Urothelium cell line (cell line): ENCODE measurements around the gene ESR1.

Source experiments
- DNase-seq: peaks from one replicate; pipeline ENCODE4 v3.0.0; 2011; ENCODE audit warnings: low spot score, mixed read lengths
- FAIRE-seq: peaks from 2 replicates; lab custom pipeline; 2011; peaks lifted over from hg19 to GRCh38; lab: Jason Lieb, UNC

Gene ESR1

DNA sequence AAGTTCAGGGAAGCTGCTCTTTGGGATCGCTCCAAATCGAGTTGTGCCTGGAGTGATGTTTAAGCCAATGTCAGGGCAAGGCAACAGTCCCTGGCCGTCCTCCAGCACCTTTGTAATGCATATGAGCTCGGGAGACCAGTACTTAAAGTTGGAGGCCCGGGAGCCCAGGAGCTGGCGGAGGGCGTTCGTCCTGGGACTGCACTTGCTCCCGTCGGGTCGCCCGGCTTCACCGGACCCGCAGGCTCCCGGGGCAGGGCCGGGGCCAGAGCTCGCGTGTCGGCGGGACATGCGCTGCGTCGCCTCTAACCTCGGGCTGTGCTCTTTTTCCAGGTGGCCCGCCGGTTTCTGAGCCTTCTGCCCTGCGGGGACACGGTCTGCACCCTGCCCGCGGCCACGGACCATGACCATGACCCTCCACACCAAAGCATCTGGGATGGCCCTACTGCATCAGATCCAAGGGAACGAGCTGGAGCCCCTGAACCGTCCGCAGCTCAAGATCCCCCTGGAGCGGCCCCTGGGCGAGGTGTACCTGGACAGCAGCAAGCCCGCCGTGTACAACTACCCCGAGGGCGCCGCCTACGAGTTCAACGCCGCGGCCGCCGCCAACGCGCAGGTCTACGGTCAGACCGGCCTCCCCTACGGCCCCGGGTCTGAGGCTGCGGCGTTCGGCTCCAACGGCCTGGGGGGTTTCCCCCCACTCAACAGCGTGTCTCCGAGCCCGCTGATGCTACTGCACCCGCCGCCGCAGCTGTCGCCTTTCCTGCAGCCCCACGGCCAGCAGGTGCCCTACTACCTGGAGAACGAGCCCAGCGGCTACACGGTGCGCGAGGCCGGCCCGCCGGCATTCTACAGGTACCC lies at the start of gene ESR1:
Gene ESR1, plus strand, starts transcription at position 170 of the 858 bp plus-strand sequence. Its CDS starts 231 bp downstream, at position 401.
- FAIRE-seq: no peak
- no peak for DNase-seq

DNA sequence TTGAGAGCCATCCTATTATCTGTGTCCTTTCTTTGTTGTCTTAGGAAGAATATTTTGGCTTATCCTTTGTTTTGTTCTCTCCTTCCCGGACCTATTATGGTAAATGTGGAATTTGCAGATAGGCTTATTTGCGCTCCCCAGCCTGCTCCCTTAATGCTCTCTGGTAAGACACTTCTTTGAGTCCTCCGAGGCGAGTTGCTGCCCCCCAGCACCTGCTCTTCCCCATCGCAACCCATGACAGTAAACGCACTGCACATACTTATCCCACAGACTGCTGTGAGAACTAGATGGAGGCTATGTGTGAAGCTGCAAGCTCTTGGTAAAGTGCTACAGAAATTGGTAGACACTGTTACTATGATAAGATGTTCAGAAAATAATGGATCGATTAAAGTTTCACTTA lies 47.0 kb upstream of the ESR1 start:
- DNase-seq: no peak
- no peak for FAIRE-seq

DNA sequence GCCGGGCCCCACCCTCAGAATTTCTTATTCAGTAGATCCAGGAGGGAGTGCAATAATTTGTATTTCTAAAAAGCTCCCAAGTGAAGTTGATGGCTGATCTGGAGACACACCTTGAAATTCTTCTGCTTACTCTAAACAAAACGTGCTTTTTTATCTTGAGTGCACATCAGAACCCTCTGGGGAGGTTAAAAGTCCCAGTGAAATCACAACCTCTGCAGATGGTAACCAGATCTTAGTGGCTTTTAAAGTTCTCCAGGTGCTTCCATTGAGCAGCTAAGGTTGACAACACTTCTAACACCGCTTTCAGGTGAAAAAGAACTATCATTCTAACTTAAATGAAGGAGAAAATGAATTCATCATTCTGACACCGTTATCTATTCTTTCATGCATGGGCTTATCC lies 45.6 kb upstream of the ESR1 start:
- DNase-seq (no peak), FAIRE-seq (no peak)

DNA sequence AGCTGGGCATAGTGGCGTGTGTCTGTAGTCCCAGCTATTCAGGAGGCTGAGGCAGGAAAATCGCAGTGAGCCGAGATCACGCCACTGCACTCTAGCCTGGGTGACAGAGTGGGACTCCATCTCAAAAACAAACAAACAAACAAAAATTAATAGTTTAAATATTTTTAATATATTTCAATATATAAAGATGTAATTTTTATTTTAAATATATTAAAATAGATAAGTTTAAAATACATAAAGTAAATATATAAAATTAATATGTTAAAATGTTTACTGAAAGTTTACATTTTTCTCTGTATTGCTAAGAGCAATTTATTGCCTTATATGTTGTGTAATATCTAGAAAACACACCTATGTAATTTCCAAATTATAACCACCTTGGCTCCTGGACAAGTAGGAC lies 44.7 kb upstream of the ESR1 start:
- no peak for FAIRE-seq
- no peak for DNase-seq

DNA sequence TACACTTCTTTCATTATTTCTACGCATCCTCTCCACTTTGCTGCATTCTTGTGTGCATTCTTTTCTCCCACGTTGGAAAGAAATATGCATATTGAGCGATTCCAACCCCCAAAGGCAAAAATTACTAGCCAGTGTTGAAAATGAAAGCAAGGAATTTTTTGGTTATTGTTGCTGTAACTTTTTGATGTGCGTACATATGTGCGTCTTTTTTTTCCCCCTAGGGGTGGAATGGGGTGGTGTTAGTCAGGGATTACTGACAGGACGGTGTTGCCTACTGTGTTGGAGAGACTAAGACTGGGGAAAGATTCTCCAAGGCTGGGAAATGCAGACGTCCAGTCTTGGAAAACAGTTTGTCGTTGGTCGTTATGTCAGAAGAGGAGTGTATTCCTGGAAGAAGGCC lies 44.2 kb upstream of the ESR1 start:
- peak; percentile 13 for DNase-seq
- FAIRE-seq: no peak

DNA sequence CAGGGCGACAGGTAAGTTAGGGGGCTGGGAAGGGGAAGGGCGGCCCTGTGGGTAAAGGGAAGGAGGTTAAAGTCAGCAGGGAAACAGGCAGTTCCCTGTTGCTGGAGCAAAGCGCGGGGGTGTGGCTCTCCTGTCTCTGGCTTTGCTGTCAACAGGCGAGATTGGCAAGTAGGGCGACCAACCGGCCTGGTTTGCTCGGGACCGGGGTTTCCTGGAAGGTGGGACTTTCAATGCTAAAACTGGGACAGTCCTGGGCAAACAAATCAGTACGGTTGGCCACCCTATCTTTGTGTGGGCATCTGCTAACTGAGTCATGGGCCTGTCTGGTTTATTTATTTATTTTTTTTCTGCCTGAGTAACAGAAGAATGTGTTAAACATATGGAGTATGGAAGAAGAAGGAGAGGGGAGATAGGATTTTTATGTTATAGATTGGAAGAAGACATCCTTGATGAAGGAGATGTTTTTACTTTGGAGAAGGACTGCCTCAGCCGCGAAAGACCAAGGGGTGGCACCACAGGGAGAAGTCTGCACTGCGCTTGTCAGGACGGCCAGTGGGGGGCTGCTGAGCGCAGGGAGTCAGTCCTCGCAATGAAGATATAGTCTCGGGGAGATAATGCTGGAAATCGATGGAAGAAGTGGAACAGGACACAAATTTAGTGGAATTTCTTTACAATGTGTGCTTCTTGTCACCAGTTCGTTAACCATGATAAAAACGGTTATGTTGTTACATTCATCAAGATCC lies 43.4 kb upstream of the ESR1 start:
- DNase-seq: peak; percentile 81
- peak; percentile 35 for FAIRE-seq

DNA sequence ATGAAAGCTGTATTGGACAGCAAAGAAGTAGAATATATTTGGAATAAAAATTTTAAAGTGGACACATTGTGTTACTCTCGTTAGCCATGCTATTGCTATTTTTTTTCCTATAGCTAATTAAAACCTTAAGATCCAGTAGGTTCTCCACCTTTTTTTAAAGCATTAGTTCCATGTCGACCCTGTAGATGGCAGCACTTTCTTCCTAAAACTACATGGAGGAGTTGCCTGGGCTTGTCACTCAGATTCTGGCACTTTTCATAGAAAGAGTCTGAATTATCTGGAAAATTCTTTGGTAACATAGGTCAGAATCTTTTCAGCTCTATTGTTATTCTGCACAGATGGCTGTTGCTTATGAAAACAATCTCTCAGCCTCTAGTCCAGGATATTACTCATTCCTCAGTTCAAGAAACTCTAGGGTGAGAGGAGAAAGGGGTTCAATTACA lies 42.0 kb upstream of the ESR1 start:
- DNase-seq (peak; percentile 63), FAIRE-seq (no peak)

DNA sequence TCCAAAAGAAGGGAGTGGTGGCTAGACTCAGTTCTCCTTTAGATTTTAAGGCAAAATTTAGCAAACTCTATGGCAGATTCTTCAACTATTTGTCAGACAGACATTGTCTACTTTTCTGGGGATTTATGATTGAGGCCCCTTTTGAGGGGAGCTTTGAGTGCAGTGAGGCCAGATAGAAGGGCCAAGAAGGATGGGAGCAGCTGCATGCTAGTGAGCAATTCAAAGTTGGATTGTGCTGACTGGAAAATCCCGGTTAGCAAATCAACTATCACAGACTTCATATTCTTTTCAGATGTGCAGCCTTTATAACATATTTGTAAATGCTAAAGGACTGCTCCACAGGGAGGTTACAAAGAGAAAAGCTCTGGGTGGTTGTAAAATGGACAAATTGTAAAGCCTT lies 35.0 kb upstream of the ESR1 start:
- DNase-seq (no peak), FAIRE-seq (no peak)

DNA sequence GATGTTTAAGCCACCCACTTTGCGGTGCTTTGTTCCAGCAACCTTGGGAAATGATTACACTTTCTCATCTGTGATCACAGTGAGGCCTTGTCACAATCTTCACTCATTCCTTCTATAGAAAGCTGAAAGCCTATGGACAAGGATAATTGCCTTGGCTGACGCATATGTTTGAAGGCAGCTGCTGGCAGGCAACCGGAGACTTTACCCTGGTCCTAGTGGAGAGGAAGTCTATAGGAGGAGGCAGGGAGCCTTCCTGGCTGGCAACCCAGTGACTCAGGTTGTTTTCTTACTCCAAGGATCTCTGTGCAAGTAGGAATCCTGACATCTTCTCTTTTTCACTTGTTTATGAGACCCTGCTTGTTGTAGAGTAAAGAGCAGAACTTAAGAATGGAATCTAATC lies 34.1 kb upstream of the ESR1 start:
- FAIRE-seq (no peak), DNase-seq (no peak)

DNA sequence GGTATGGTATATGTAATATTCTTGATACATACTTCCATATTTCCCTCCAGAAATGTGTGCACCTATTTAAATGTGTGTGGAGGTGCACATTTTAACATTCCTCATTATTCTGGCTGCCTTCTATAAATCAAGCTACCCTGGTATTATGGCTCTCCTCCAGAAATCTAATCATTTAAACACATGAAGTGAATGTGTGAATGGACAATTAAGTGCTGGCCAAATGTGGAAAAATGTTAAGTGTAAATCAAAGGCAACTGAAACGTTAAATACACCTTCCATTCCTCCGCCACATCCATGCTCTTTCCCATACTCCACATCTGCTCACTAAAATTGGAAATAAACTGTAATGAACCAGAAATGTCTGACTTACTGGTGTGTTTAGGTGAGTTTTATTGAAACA lies 24.9 kb upstream of the ESR1 start:
- FAIRE-seq: no peak
- DNase-seq: no peak

DNA sequence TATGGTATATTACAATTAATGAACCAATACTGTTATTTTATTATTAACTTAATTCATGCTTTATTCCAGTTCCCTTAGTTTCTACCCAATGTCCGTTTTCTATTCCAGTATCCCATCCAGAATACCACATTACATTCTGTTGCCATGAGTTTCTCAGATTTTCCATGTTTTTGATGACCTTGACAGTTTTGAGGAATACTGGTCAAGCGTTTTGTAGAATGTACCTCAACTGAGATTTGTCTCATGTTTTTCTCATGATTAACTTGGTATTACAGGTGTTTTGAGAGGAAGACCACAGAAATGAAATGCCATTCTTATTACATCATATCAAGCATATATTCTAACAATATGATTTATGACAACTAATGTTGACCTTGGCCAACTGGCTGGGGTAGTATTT lies 23.8 kb upstream of the ESR1 start:
- no peak for FAIRE-seq
- no peak for DNase-seq

DNA sequence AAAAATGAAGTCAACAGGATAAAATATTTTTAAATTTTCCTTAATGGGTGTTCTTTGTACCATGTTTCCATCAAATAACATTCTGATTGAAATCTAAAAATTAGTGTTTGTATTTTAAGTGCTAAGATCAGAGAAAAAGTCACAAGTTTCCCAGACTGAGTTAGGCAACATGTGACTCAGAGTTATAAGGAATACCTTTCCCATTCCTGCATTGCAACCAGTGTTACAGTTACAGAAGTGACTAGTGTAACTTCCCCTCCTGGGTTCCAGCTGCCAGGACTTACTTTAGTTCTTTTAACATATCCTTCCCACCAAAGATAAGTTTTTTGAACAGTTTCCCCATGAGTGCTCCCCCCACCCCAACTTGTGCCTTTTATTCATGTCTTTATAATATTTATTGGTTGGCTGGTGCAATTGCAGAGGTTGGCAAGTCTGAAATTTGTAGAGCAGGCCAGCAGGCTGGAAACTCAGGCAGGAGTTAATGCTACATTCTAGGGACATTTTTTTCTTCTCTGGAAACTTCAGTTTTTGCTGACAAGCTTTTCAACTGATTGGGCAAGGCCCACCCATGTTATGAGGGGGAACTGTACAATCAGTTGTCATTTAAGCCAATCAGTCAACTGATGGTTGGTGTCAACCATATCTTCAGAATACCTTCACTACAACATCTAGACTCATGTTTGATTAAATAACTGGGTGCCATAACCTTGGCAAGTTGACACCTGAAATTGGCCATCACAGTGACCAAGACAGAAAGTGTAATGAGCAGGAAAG lies 22.9 kb upstream of the ESR1 start:
- FAIRE-seq (no peak), DNase-seq (no peak)

DNA sequence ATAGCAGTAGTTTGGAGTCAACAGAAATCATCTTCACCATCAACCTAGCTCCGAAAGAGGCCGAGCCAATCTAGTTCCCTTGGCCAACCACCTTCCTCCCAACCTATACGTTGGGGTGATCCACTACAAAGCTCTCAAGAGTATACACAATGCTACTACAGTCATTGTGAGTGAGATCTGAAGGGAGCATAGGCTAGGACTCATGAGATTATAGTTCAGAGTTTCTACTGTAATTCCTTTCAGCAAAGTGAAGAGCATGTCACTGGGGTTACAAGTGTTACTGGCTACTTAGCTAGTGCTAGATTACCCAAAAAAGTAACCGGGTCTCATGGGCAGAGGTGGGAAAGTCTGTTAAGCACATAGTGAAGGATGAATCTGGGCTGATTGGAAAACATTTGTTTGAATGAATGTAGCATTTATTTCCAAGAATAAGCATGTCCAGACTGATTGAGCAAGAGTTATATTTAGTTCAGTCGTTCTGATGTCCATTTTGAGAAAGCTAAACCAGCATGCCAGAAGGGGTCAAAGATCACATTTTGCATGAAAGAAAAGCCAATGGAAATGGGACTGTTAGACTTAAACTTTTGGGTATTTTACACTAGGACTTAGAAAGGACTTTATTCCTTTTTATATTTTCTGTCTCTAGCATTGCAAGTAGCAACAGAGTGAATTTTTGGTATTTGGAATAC lies 10.5 kb upstream of the ESR1 start:
- FAIRE-seq: no peak
- DNase-seq: no peak

DNA sequence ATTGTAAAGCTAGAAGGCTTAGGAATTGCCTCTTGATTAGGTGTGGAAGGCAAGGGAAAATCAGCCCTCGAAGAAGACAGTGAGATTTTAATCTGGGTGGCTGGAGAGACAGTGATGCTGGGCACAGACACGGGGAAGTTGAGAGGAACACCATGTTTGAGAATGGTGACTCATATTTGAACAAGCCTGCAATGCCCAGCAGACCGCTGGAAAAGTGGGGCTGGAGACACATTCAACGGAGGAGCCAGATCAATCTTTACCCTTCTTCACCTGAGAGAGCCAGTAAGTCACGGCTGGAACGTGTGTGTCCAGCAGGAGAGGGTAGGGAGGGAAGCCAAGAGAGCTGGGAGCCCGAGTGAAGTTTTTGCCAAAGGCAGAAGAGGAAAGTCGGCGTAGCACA lies 3.7 kb upstream of the ESR1 start:
- no peak for DNase-seq
- no peak for FAIRE-seq

DNA sequence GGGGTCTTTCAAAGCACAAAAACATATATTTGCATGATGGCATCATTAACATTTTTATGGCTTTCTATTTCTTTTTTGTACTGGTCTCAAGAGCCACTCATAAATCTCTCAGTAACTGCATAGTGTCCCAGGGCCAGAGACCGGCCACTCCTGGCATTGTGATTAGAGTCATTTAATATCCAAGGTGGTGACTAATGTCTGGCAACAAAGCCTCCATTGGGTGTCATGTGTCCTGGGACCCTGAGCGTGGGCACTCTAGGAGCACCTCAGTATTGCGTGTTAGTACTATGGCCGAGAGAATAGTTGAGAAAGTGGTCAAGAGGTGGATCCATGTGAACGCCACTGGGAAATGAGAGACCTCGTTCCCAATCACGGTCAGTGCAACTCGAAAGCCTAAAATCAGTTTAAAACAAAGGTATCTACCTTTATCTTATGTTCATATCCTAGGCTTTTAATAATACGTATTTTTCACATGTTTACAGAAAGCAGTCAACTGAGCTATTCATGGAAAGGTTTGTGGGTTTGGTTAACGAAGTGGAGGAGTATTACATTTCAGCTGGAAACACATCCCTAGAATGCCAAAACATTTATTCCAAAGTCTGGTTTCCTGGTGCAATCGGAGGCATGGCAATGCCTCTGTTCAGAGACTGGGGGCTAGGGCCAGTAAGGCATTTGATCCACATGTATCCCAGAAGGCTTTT lies 2.7 kb upstream of the ESR1 start:
- FAIRE-seq: no peak
- DNase-seq: no peak

DNA sequence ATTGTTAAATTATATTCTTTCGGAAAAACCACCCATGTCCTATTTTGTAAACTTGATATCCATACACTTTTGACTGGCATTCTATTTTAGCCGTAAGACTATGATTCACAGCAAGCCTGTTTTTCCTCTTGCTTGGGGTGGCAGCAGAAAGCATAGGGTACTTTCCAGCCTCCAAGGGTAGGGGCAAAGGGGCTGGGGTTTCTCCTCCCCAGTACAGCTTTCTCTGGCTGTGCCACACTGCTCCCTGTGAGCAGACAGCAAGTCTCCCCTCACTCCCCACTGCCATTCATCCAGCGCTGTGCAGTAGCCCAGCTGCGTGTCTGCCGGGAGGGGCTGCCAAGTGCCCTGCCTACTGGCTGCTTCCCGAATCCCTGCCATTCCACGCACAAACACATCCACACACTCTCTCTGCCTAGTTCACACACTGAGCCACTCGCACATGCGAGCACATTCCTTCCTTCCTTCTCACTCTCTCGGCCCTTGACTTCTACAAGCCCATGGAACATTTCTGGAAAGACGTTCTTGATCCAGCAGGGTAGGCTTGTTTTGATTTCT lies 2.1 kb upstream of the ESR1 start:
- FAIRE-seq (peak; percentile 74), DNase-seq (peak; percentile 17)

DNA sequence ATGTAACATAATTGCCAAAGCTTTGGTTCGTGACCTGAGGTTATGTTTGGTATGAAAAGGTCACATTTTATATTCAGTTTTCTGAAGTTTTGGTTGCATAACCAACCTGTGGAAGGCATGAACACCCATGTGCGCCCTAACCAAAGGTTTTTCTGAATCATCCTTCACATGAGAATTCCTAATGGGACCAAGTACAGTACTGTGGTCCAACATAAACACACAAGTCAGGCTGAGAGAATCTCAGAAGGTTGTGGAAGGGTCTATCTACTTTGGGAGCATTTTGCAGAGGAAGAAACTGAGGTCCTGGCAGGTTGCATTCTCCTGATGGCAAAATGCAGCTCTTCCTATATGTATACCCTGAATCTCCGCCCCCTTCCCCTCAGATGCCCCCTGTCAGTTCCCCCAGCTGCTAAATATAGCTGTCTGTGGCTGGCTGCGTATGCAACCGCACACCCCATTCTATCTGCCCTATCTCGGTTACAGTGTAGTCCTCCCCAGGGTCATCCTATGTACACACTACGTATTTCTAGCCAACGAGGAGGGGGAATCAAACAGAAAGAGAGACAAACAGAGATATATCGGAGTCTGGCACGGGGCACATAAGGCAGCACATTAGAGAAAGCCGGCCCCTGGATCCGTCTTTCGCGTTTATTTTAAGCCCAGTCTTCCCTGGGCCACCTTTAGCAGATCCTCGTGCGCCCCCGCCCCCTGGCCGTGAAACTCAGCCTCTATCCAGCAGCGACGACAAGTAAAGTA lies 547 bp upstream of the ESR1 start:
- DNase-seq (no peak), FAIRE-seq (no peak)

DNA sequence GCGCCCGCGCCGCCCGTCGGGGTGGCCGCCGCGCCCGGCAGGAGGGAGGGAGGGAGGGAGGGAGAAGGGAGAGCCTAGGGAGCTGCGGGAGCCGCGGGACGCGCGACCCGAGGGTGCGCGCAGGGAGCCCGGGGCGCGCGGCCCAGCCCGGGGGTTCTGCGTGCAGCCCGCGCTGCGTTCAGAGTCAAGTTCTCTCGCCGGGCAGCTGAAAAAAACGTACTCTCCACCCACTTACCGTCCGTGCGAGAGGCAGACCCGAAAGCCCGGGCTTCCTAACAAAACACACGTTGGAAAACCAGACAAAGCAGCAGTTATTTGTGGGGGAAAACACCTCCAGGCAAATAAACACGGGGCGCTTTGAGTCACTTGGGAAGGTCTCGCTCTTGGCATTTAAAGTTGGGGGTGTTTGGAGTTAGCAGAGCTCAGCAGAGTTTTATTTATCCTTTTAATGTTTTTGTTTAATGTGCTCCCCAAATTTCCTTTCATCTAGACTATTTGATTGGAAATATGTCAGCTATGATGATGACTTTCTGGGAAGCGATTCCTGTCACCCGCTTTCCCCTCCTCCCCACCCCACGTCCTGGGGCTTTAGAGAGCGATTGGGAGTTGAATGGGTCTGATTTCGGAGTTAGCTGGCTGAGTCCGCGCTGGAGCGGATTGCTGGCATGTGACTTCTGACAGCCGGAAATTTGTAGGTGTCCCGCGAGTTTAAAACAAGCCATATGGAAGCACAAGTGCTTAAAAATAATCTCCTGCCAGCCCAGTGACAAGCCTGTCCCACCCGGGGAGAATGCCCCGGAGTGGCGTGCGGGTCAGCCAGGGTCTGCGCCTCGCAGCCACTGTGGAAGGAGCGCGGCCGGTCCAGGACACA lies 1.1 kb downstream of the ESR1 start:
- FAIRE-seq (no peak), DNase-seq (no peak)
